Erythroblast (primary cell): Measurements from ENCODE around the gene FNDC5.
"Not testable (repeated sequence)": the region's sequence is repeated elsewhere in the genome, so short reads cannot be mapped to it uniquely, and the experiment has no call there.

Experiments used
- DNase-seq, 2 experiments: peaks; one replicate each; lab custom pipeline; 2025; lab: John Stamatoyannopoulos, UW
- GATA1 ChIP-seq: IDR thresholded peaks from 2 replicates; pipeline ENCODE4 v1.6.1; 2011; ENCODE audit warnings: low read depth, mild to moderate bottlenecking, control low read depth, low read length, moderate library complexity
- POLR2A ChIP-seq: IDR thresholded peaks from 2 replicates; pipeline ENCODE4 v1.6.1; 2011; ENCODE audit warnings: mild to moderate bottlenecking, low read length

Gene FNDC5

DNA sequence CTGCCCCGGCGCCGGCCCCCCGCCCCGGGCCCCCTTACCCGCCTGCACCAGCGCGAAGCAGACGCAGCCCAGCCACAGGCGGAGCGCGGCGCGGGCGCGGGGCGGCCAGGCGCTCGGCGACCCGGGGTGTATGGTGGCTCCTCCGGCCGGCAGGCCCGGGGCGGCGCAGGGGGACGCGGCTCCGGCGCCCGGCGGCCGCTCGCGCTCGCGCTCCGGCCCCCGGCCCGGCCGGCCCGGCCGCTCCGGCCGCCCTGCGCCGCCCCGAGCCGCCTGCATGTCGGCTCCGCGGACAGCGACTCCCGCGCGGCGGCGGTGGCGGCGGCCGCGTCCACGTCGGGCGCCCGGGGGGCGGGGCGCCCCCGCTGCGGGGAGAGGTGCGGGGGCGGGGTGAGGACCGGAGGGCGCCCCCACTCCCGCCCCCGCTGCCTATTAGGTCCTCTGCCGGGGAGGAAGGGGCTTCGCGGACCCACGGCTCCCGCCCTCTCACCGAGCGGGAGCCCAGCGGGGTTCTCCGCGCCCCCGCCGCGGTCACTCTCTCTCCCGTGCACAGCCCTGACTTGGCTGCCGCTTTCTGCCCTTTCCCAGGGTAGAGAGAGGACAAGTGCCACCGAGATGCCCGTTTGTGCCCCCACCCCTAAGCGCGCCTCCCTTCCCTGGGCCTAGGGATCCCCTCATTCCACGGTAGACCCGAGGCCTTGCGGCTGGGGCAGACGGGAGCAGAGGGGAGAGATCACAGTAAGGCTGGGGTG, at the start of gene FNDC5:
Gene FNDC5, minus strand, starts transcription at position 298 of the 749 bp plus-strand sequence.
- peak; percentile 30 to 33 for DNase-seq
- TF ChIP-seq POLR2A (no peak), GATA1 (no peak)

DNA sequence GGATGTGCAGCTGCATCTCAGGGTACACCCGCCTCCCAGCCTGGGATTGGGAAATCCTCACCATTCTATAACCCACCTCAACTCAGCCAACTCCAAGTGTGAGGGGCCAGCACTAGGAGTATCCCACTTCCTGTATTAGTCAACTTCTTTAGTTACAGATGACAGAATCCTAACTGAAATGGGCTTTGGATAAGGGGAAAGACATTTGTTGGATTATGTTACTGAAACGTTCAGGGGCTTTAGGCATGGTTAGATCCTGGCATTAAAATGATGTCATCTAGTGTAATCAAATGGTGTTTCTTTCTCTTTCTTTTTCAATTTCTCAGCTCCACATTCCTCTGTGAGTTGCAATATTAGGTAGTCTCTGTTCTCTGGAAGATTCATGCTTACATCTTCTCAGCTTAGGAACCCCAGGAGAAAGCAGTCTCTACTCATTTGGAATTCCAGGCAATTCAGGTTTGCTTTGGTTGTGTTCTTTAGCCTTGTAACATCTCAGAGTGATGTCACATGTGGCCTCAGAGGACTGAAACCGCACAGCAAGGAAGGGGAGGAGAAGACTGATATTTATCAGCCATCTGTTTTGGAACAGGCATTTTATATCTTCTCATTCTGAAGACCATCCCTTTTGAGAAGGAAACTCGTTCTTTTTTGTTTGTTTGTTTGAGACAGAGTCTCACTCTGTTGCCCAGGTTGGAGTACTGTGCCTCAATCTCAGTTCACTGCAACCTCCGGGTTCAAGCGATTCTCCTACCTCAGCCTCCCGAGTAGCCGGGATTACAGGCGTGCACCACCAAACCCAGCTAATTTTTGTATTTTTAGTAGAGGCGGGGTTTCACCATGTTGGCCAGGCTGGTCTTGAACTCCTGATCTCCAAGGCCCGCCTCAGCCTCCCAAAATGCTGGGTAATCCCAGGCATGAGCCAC, 49.4 kb upstream of the FNDC5 start:
- TF ChIP-seq GATA1: no peak
- no peak for TF ChIP-seq POLR2A
- DNase-seq: peak in 1 of 2 experiments; percentile 73

DNA sequence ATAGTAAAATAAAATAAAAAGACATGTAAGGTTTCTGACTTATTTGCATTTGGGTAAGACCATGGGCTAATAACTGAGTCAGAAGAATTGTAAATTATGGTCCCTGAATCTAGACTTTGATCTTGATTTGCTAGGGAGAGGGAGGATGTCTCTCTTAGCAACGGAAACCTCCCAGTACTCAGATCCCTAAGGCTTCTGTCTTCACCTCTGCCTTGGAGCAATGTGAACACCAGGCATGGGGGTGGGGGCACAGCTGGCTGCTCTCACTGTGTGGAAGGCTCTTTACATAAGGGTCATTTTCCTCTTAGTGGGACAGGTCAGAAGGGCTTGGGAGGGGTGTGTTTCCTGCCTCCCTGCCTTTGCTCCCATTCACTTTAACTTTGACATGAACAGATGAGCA, 47.5 kb upstream of the FNDC5 start:
- DNase-seq: no peak
- TF ChIP-seq POLR2A (no peak), GATA1 (no peak)

DNA sequence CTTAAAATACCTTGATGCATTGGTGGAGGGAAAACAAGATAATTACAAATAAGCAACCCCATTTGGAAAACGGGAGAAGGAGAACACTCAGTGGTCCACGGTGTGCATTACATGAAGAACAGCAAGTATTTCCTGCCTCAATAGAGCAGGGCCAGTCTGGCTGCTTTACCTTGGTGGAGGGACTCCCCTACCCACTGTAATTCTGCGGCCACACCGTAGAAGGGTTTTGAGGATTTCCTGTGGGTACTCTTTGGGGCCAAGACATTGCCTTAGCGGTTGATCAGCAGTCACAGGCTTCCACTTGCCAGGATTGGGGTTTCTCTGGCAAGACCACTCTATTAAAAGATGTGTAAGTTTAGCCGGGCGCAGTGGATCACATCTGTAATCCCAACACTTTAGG, 46.8 kb upstream of the FNDC5 start:
- TF ChIP-seq GATA1 (no peak), POLR2A (no peak)
- no peak for DNase-seq

DNA sequence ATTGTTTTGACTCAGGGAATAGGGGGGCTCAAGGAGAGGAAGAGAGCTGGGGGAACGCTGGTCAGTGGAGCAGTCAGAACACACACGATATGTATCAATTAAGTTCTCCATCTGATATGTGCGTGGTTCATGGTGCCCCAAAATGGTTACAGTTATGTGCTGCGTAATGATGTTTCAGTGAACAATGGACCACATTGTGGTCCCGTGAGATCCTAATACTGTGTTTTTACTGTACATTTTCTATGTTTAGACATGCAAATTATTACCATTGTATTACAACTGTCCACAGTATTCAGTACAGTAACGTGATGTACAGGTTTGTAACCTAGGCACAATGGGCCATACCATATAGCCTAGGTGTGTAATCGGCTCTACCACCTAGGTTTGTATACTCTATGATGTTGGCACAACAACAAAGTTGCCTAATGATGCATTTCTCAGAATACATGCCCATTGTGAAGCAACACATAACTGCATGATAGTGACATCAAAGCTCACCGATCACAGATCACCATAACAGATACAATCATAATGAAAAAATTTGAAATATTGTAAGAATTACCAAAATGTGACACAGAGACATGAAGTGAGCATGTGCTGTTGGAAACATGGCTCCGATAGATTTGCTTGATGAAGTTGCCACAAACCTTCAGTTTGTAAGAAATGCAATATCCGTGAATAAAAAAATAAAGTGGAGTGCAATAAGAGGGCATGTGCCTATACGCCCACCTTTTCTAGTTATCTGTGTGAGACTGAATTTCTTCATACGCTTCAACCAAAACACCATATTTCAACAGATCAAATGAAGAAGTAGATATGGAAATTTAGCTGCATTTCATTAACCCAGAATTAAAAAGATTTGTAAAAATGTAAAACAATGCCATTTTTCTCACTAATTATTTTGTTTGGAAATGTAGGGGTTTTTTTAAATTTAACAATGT, 45.3 kb upstream of the FNDC5 start:
- TF ChIP-seq POLR2A: no peak
- no peak for TF ChIP-seq GATA1
- no peak for DNase-seq

DNA sequence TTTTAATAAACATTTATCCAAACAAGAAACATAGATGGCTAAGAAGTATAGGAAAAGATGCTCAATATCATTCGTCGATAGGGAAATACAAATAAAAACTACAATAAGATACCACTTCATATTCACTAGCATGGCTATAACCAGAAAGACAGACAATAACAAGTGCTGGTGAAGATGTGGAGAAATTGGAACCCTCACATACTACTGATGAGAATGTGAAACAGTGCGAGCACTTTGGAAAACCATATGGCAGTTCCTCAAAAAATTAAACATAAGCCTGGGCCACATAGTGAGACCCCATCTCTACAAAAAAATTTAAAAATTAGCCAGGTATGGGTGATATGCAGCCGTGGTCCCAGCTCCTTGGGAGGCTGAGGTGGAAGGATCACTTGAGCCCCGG, 39.6 kb upstream of the FNDC5 start:
- no peak for DNase-seq
- TF ChIP-seq GATA1 (no peak), POLR2A (no peak)

DNA sequence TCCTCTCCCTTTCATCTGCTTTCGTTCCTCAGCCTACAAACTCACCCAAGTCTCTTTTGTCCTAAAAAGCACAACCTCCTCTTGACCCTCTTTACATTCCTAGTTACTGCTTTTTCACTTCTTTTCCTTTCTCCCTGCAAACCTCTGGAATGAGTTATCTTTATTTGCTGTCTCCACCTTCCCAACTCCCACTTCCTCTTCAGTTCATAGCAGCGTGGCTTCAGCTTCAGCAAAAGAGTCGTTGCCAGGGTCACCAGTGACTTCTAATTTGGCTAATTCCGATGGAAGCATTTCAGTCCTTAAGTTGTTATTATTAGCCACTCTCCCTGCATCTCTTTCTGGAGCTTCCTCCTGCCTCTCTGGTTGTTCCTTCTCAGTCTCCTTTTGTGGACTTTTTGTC, 36.7 kb upstream of the FNDC5 start:
- no peak for TF ChIP-seq POLR2A
- no peak for DNase-seq

DNA sequence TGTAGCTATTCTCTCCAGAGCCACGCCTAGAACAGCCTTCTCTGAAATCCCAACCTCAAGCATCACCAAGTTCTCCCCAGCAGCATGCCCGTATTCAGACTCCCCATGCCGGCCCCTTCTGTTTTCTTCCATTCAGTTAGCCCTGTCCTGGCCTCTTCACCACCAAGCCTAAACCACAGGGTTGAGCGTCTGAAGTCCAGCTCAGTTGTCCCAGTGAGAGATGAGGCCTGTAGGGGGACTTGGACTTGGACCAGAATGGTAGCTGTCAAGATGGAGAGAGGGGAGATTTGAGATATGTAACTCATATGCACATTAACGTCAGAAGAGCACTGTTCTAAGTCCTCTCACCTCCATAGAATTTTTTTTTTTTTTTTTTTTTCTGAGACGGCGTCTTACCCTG, 35.9 kb upstream of the FNDC5 start:
- no peak for DNase-seq
- TF ChIP-seq POLR2A (no peak), GATA1 (no peak)

DNA sequence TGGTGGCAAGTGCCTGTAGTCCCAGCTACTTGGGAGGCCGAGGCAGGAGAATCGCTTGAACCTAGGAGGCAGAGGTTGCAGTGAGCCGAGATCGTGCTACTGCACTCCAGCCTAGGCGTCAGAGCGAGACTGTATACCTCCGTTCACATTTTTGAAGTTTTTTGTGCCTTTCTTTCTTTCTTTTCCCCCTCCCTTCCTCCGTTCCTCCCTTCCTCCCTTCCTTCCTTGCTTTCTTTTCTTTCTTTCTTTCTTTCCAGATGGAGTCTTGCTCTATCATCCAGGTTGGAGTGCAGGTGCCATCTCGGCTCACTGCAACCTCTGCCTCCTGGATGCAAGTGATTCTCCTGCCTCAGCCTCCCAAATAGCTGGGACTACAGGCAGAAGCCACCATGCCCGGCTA, 34.9 kb upstream of the FNDC5 start:
- not testable (repeated sequence) for DNase-seq

DNA sequence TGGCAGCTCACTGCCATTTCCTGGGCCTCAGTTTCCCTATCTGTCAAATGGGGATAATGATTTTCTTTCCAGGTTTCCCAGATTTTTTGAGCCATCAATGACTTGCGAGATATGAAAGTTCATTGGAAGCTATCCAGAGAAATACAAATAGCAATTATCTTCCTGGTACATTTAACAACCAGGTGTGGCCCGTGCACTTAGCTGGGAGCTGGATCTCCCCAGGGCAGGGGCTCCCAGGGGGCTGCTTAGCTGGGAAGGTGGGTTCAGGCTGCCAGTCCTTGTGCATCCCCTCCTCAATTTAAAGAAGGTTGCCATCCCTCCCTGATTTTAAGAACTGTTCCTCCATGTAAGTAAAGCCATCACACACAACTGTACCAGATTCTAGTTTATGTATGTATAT, 34.1 kb upstream of the FNDC5 start:
- no peak for DNase-seq
- TF ChIP-seq GATA1 (no peak), POLR2A (no peak)

DNA sequence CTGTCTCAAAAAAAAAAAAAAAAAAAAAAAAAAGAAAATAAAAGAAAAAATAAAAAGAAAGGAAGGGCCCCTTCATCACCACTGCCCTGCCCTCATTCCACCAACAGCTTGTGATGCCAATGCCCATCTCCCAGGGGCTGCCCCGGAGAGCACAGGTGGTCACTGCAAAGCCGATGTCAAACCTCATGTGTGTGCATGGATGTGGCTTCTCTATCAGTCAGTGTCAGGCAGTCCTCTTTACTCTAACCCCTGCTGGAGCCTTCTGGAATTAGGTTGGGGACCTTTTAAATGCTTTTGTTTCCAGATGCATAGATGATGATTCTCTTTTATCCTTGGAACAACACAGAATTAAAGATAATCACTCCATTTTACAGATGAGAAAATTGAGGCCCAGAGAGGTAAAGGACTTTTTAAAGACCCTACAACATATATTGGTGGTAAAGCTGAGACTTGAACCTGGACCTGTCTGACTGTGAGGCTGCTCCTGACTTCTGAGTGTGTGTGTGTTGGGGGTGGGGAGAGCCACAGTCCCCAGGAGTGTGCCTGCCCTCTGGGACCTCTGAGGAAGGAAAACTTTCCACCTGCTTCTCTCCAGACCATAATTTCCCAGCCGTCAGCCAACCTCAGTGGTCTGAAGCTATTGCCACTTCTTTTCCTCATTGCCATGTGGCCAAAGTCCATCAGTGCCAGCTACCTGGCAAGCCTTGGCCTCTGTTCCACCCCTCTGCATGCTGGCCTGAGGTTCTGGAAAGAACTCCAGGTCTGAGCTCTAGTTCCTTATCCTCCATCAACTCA, 33.5 kb upstream of the FNDC5 start:
- DNase-seq: no peak
- no peak for TF ChIP-seq GATA1
- no peak for TF ChIP-seq POLR2A

DNA sequence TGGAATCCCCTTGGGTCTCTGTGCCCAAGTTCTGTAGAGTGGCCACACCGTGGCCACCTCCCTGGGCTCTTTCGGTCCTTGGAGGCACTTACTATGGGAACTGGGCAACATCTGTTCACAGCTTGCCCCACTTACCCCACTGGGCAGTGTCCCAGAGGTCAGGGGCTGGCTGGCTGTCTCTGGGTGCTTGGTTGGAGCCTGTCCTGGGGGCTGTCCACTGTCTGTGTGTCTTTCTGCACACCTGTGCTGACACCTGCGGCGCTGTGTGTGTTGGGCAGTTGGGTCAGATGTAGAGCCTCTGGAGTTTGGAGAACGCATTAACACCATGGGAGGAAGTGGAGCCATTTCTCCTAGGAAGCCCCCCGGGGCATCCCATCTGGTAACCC, 31.8 kb upstream of the FNDC5 start:
- TF ChIP-seq GATA1 (no peak), POLR2A (no peak)
- DNase-seq: no peak

DNA sequence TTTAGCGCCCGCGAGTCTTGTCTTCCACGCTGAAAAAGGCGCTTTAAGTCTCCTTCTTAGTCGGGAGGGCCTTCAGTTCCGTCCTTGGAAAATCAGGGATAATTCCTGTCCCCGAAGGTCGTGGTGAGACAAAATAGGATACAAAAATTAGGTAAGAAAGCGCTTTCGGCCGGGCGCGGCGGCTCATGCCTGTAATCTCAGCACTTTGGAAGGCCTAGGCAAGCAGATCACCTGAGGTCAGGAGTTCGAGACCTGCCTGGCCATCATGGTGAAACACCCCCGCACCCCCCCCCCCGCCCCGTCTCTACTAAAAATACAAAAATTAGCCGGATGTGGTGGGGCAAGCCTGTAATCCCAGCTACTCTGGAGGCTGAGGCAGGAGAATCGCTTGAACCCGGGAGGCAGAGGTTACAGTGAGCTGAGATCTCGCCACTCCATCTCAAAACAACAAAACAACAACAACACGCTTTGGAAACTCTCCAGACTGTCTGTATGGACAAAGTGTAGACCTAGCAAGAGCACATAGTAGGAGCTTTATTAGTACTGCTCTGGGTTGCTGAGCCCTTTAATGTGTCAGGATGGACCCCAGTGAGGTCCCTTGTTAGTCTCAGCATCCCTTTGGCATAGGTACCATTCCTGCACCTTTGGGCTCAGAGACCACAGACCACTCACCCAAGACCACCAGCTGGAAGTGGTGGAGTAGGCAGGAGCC, 31.3 kb upstream of the FNDC5 start:
- TF ChIP-seq GATA1: no peak
- no peak for TF ChIP-seq POLR2A
- DNase-seq: no peak
